HL-60 (cell line): ENCODE results near the gene FKRP.

Source experiments
- CTCF ChIP-seq: IDR thresholded peaks from one replicate; pipeline ENCODE4 v1.5.1; 2011; ENCODE audit warnings: low read length, control low read depth, inconsistent platforms; ENCODE audit not compliant: insufficient read depth
- POLR2AphosphoS5 ChIP-seq: IDR thresholded peaks from 2 replicates; pipeline ENCODE4 v1.6.1; 2012; ENCODE audit warnings: low read depth
- REST ChIP-seq: IDR thresholded peaks from 2 replicates; pipeline ENCODE4 v1.6.1; 2012; ENCODE audit warnings: low read depth; ENCODE audit not compliant: insufficient replicate concordance
- SPI1 ChIP-seq: IDR thresholded peaks from 2 replicates; pipeline ENCODE4 v1.6.1; 2012; ENCODE audit warnings: low read depth, mild to moderate bottlenecking, borderline replicate concordance

DNA sequence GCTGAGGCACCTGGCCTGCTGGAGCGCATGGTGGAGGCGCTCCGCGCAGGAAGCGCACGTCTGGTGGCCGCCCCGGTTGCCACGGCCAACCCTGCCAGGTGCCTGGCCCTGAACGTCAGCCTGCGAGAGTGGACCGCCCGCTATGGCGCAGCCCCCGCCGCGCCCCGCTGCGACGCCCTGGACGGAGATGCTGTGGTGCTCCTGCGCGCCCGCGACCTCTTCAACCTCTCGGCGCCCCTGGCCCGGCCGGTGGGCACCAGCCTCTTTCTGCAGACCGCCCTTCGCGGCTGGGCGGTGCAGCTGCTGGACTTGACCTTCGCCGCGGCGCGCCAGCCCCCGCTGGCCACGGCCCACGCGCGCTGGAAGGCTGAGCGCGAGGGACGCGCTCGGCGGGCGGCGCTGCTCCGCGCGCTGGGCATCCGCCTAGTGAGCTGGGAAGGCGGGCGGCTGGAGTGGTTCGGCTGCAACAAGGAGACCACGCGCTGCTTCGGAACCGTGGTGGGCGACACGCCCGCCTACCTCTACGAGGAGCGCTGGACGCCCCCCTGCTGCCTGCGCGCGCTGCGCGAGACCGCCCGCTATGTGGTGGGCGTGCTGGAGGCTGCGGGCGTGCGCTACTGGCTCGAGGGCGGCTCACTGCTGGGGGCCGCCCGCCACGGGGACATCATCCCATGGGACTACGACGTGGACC, 10.1 kb downstream of the FKRP start:
- TF ChIP-seq CTCF: no peak
- TF ChIP-seq POLR2AphosphoS5: no peak
- no peak for TF ChIP-seq REST
- no peak for TF ChIP-seq SPI1
